Head of caudate nucleus (tissue), 42 donors: Measurements from ENCODE around the gene KSR1.

Source experiments
- DNase-seq, 42 donors: peaks; one replicate each; pipeline versions ENCODE4 v3.0.0 to v3.0.0-alpha.2; 2020 to 2021; ENCODE audit warnings: mixed read lengths in 7 of 42
- intact Hi-C: fragments of 100-400 bp; cut with DNase I; formaldehyde crosslinking; loops from one replicate; pipeline ENCODE4 v1.15.0; 2022

KSR1 gene

GRCh38 chr17:27568216-27568615 is 112.0 kb downstream of the KSR1 start:
- DNase-seq = no peak
- intact Hi-C loops = no loop called here

- intact Hi-C loops = no loop called here
Measured at GRCh38 chr17:27568811-27569210, 112.6 kb downstream of the KSR1 start.

GRCh38 chr17:27569257-27569722 is 113.0 kb downstream of the KSR1 start:
- intact Hi-C loops = no loop called here
- peak in 37 of 42 donors; percentile 13 to 78 (median 41) for DNase-seq

More at GRCh38 chr17:27568811-27569210, 112.6 kb downstream of the KSR1 start:
- peak in 11 of 42 donors; percentile 18 to 59 (median 42) for DNase-seq

DNA sequence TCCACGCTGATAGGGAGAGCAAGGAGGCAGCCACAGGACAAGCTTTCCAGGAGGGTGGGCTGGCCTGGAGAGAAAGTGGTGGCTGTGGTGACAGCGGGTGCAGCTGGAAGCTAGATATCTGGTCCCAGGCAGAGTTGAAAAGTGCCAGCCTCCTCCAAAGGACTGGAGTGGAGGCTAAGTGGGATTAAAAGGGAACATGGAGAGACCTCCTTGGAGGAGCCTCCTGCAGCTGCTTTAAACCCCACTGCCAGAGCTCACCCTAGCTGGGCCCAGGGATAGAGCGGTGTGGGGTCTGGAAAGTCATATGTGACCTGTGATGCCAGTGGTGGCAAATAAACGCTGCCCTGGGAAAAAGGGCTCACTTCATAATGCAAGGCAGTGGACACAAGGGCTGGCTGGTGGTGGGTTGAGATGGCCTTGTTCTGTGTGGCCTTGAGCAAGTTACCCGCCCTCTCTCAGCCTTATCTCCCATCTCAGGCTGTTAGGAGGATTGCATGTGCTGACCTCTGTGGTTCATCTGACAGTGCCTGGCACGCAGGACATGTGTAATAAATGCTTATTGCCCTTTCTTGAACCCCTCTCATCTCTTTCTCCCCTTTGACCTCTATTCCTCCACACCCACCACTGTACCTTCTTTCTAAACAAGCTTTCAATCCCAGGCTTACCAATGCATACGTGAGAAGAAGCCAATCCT is 113.8 kb downstream of the KSR1 start:
- intact Hi-C loops = loop anchor here (10.0 kb wide), 1 partner anchor 75 kb away; no protein-coding TSS in a partner anchor
- no peak for DNase-seq

DNA sequence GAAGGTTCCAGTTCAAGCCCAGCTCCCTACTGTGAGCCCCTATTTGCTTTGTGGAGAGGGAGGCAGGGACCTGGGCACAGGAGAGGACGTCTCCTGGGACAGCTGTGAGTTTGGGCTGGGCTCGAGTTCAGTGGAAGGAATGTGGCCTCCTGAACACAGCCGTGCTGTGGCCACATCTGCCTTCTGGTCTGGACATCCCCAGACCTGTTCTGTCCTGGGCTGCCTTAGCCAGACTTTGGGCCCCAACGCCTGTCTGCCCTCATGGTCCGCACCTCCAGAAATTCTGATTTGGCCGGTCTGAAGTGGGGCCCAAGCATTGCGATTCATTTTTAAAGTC is 114.3 kb downstream of the KSR1 start:
- DNase-seq = no peak
- intact Hi-C loops = loop anchor here (10.0 kb wide), 1 partner anchor 76 kb away; no protein-coding TSS in a partner anchor

GRCh38 chr17:27571563-27572352 is 115.5 kb downstream of the KSR1 start:
- no peak for DNase-seq
- intact Hi-C loops = loop anchor here (10.0 kb wide), 1 partner anchor 77 kb away; no protein-coding TSS in a partner anchor

DNA sequence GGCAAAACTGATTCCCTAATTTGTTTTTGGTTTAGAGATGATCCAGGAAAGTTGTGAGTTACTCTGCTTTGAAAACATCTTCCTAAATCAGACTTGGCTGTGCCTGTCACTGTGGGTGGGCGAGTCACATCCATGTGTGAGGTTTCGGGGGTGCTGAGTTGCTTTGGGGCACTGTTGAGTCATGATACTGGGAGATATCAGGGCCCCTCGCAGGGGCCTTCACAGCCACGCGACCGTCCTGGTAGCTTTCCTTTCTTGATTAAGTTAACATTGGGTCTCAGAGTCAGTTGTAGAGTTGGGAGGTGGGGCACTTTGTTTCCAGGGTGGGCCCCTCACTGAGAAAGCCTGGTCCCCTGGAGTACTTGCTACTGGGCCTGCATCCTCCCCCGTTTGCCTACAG is 116.4 kb downstream of the KSR1 start:
- no peak for DNase-seq
- intact Hi-C loops = loop anchor here (10.0 kb wide), 1 partner anchor 78 kb away; no protein-coding TSS in a partner anchor

DNA sequence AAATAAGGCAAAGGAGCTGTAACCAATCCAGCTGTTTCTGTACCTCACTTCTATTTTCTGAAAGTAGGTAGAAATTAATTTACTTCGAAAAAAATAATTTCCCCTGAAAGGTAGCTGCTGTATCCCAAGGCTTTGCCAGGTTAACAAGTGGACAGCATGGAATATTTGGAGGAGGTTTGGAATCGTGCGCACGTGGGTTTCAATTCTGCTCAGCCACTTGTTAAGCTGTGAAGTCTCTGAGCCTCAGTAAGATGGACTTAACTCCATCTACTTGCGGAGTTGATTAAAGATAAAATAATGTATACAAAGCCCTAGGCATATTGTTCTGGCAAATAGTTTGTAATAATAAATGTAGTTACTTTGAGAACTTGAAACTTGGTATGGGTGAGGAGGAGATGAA is 117.3 kb downstream of the KSR1 start:
- DNase-seq = no peak
- intact Hi-C loops = loop anchor here (10.0 kb wide), 1 partner anchor 79 kb away; no protein-coding TSS in a partner anchor

- intact Hi-C loops = loop anchor here (10.0 kb wide), 1 partner anchor 79 kb away; no protein-coding TSS in a partner anchor
- DNase-seq = peak in 4 of 42 donors; percentile 29 to 68 (median 48)
Measured at GRCh38 chr17:27573971-27574525, 117.8 kb downstream of the KSR1 start.

DNA sequence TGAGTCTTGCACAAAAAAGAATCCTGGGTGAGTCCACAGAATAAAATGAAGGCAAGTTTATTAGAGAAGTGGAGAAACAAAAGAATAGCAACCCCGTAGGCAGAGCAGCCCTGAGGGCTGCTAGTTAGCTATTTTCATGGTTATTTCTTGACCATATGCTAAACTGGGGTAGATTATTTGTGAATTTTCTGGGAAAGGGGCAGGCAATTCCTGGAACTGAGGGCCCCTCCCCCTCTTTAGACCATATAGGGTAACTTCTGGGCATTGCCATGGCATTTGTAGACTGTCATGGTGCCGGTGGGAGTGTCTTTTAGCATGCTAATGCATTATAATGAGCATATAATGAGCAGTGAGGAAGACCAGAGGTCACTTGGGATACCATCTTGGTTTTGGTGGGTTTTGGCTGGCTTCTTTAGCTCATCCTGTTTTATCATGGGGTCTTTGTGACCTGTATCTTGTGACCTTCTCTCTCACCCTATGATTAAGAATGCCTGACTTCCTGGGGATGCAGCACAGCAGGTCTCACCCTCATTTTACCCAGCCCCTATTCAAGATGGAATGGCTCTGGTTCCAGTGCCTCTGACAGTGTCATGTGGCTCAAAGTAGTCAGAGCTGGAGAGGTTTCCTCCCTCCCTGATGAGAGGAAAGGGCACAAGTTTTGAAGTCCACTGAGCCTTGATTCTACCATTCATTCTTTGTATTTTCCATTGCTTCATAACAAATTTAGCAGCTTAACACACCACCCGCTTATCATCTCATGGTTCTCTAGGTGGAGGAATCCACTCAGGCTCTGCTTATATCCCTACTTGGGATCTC is 119.1 kb downstream of the KSR1 start:
- intact Hi-C loops = loop anchor here (10.0 kb wide), 1 partner anchor 81 kb away; no protein-coding TSS in a partner anchor
- DNase-seq = no peak

DNA sequence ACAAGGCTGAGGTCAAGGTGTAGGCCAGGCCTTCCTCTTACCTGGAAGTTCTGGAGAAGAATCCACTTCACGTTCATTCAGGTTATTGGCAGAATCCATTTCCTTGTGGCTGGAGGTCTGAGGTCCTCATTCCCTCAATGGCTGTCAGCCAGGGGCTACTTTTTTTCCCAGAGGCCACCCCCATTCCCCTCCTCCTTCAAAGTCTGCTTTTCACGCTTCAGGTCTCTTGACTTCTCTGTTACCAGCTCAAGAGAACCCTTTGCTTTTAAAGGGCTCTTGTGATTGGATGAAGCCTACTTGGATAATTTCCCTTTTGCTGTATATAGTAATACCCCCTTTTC is 119.6 kb downstream of the KSR1 start:
- intact Hi-C loops = loop anchor here (10.0 kb wide), 1 partner anchor 81 kb away; no protein-coding TSS in a partner anchor
- DNase-seq = no peak

DNA sequence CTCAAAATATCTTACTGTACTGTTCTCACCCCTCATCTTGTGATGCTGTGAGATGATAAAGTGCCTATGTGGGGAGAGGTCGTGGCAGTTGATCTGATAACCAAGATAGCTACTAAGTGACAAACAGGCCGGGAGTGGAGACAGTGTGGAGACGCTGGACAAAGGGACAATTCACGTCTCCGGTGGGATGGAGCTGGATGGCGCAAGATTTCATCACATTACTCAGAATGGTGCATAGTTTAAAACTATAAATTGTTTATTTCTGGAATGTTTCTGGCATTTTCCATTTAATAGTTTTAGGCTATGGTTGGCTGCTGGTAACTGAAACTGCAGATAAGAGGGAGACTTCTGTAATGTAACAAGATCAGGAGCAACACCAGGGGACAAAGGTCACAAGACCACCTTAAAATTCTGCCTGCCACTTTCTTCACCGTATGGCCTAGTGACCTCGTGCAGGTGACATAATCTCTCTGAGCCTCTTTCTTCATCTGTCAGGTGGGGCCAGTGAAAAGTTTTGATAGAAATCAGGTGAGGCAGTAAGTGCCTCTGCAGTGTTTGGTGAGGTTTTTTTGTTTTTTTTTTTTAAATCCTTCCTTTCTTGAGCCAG is 120.3 kb downstream of the KSR1 start:
- intact Hi-C loops = loop anchor here (10.0 kb wide), 1 partner anchor 82 kb away; no protein-coding TSS in a partner anchor
- DNase-seq = peak in 10 of 42 donors; percentile 20 to 63 (median 36)

GRCh38 chr17:27577121-27577761 is 121.0 kb downstream of the KSR1 start:
- DNase-seq = peak; percentile 58 to 90 (median 78)
- intact Hi-C loops = loop anchor here (10.0 kb wide), 1 partner anchor 82 kb away; no protein-coding TSS in a partner anchor

GRCh38 chr17:27577884-27578717 is 121.9 kb downstream of the KSR1 start:
- peak in 1 of 42 donors; percentile 52 for DNase-seq
- intact Hi-C loops = loop anchor here (10.0 kb wide), 1 partner anchor 83 kb away; no protein-coding TSS in a partner anchor

DNA sequence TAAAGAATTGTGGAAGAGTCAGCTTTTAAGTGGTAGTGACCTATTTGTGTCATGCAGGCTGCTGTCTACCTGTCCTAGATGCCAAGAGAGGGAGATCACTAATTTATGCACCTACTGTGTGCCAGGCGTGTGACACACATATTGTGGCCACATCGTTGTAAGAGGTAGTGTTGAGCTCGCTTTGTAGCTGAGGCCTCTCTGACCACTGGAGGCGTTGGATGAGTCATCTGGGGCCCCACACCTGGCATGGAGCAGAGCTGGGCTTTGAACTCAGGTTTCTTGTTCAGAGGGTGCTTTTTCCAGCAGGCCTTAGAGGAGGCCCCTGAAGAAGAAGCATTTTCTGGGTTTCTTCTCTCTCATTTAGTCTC is 122.5 kb downstream of the KSR1 start:
- intact Hi-C loops = loop anchor here (10.0 kb wide), 1 partner anchor 84 kb away; no protein-coding TSS in a partner anchor
- no peak for DNase-seq

GRCh38 chr17:27579304-27579703 is 123.1 kb downstream of the KSR1 start:
- intact Hi-C loops = loop anchor here (10.0 kb wide), 1 partner anchor 85 kb away; no protein-coding TSS in a partner anchor
- DNase-seq = no peak

GRCh38 chr17:27579897-27580321 is 123.7 kb downstream of the KSR1 start:
- no peak for DNase-seq
- intact Hi-C loops = loop anchor here (10.0 kb wide), 1 partner anchor 85 kb away; no protein-coding TSS in a partner anchor
